CD4-positive, alpha-beta T cell treated with Interleukin-1 beta for 1 hour (primary cell): ENCODE results near the gene NTHL1.

ENCODE experiments used
- DNase-seq, 2 donors: peaks; one replicate each; pipeline ENCODE4 v3.0.0-alpha.2; 2020 to 2022

The NTHL1 gene

GRCh38 chr16:1991135-1991551 lies 56.5 kb downstream of the NTHL1 start:
- peak; percentile 70 to 81 for DNase-seq

- peak; percentile 64 to 72 for DNase-seq
Measured at GRCh38 chr16:1990351-1991134, 57.1 kb downstream of the NTHL1 start.

- DNase-seq = no peak
Measured at GRCh38 chr16:1990101-1990350, 57.6 kb downstream of the NTHL1 start.
